K562 treated with DMSO at 1 percent for 4 hours (cell line): ENCODE results near the gene ADAMTS8. TPM values are rescaled to one million over a fixed set of nuclear protein-coding genes. Genes with fewer than 3 reads are reported as not detected.

Experiments
- total RNA-seq: library from RNA; unstranded; fragments of 300-600 nt; gene quantifications from 2 replicates; pipeline ENCODE4 v1.2.3, GENCODE V29; 2022; ENCODE audit not compliant: insufficient read depth

The ADAMTS8 gene, protein sequence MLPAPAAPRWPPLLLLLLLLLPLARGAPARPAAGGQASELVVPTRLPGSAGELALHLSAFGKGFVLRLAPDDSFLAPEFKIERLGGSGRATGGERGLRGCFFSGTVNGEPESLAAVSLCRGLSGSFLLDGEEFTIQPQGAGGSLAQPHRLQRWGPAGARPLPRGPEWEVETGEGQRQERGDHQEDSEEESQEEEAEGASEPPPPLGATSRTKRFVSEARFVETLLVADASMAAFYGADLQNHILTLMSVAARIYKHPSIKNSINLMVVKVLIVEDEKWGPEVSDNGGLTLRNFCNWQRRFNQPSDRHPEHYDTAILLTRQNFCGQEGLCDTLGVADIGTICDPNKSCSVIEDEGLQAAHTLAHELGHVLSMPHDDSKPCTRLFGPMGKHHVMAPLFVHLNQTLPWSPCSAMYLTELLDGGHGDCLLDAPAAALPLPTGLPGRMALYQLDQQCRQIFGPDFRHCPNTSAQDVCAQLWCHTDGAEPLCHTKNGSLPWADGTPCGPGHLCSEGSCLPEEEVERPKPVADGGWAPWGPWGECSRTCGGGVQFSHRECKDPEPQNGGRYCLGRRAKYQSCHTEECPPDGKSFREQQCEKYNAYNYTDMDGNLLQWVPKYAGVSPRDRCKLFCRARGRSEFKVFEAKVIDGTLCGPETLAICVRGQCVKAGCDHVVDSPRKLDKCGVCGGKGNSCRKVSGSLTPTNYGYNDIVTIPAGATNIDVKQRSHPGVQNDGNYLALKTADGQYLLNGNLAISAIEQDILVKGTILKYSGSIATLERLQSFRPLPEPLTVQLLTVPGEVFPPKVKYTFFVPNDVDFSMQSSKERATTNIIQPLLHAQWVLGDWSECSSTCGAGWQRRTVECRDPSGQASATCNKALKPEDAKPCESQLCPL
- not detected in 2 replicates for total RNA-seq

DNA sequence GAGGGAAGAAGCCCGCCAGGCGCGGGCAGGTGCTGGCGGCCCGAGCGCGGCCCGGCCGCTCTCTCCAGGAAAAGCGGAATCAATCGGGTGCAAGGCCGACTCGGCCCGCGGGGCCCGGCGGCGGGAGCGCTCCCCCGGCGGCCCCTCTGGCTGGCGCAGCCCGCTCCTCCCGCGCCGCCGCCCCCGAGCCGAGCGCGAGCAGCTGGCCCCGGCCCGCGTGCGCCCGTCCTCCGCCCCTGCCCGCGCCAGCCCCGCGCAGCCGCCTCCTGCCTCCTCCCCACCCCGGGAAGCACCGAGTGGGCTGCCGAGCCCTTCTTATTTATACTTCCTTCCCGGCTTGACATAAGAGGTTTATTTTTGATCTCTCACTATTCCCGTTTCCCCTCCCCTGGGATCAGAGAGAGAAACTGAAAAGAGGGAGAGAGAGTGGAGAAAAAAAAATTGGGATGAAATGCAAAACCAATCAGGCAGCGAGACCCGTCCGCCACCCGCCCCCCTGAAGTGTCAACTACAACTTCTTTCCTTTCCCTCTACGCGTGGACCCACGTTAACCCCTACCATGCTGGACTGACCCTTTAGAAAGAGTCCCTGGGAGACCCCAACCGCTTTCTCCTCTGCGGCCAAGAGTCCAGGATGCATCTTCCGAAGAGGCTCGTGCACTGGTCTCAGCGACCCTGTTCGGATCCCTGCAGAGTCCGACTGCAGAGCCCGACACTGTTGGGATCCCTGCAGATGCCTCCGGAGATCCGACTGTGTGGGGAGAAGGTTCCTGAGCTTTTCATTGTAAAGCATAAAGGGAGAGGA is at the start of gene ADAMTS8:
Gene ADAMTS8, minus strand, starts transcription at position 294 of the 804 bp plus-strand sequence. CDS start 323 bp downstream, outside the sequence.

DNA sequence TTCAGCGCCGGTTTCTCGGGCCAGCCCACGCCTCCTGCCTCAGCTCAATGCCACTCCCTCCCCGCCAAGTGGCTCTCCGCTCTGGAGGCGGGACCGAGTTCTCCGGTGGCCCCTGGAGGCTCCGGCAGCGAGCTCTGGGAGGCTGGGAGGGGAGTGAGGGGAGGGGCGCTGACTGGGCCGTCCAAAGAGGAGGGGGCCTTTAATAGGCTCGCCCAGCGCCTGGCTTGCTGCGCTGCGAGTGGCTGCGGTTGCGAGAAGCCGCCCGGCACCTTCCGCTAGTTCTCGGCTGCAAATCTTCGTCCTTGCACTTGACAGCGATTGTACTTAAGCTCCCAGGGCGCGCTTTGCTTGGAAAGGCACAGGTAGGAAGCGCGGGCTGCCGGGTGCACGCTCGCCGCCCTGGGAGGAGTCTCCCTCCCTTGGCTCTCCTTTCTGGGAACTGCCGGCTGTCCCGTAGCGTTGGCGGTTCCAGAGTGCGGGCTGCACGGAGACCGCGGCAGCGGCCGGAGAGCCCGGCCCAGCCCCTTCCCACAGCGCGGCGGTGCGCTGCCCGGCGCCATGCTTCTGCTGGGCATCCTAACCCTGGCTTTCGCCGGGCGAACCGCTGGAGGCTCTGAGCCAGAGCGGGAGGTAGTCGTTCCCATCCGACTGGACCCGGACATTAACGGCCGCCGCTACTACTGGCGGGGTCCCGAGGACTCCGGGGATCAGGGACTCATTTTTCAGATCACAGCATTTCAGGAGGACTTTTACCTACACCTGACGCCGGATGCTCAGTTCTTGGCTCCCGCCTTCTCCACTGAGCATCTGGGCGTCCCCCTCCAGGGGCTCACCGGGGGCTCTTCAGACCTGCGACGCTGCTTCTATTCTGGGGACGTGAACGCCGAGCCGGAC is 20.3 kb upstream of the ADAMTS8 start, which contains the start of gene ADAMTS15:
Gene ADAMTS15, plus strand, starts transcription at position 230 of the 894 bp plus-strand sequence. Its CDS starts 329 bp downstream, at position 559.

Other genes with a start within 250 kb of the ADAMTS8 start
- gene ZBTB44, start 113.7 kb downstream of the ADAMTS8 start, total RNA-seq: 16.0 and 17.2 TPM in 2 replicates
- gene ADAMTS15, start 20.0 kb upstream of the ADAMTS8 start, total RNA-seq: not detected in 2 replicates